Fibroblast of peridontal ligament (primary cell): ENCODE results near the gene NDUFS7.
"Not testable (repeated sequence)": the region's sequence is repeated elsewhere in the genome, so short reads cannot be mapped to it uniquely, and the experiment has no call there.

Experiments
- DNase-seq: peaks from one replicate; pipeline ENCODE4 v3.0.0-alpha.2; 2010; ENCODE audit errors: extremely low read depth

NDUFS7 gene

GRCh38 chr19:1432507-1432887 is 48.8 kb downstream of the NDUFS7 start:
- no peak for DNase-seq

- no peak for DNase-seq
Observed at GRCh38 chr19:1433119-1434039, 49.7 kb downstream of the NDUFS7 start.

GRCh38 chr19:1434040-1434366 is 50.3 kb downstream of the NDUFS7 start:
- DNase-seq: no peak

DNA sequence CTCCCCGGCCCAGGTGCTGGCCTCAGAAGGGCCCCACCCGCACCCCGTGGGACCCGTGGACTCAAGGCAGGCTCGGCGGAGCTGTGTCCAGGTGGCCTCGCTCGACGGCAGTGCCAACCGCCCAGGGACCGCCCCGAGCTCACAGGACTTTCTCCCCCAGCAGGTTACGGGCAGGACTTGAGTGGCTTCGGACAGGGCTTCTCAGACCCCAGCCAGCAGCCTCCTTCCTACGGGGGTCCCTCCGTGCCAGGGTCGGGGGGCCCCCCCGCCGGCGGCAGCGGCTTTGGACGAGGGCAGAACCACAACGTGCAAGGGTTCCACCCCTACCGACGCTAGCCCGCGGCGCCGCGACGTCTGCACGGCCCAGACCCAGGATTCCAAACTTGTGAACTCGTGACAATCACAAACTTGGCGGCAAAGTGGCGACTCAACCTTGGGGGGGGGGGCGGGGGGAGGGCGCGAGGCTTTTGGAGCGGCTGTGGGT is 50.9 kb downstream of the NDUFS7 start:
- no peak for DNase-seq

GRCh38 chr19:1435378-1435989 is 51.8 kb downstream of the NDUFS7 start:
- DNase-seq: no peak

GRCh38 chr19:1437609-1438008 is 53.9 kb downstream of the NDUFS7 start:
- no peak for DNase-seq

GRCh38 chr19:1438035-1438932 is 54.6 kb downstream of the NDUFS7 start, which contains the start of gene RPS15:
TSS of gene RPS15 (plus strand) at chr19:1438396. CDS start at chr19:1438426, 30 bp downstream.
- DNase-seq: peak; percentile 95

GRCh38 chr19:1438933-1439354 is 55.2 kb downstream of the NDUFS7 start:
- DNase-seq: no peak

- DNase-seq: not testable (repeated sequence)
Observed at GRCh38 chr19:1439525-1440417, 56.1 kb downstream of the NDUFS7 start.

DNA sequence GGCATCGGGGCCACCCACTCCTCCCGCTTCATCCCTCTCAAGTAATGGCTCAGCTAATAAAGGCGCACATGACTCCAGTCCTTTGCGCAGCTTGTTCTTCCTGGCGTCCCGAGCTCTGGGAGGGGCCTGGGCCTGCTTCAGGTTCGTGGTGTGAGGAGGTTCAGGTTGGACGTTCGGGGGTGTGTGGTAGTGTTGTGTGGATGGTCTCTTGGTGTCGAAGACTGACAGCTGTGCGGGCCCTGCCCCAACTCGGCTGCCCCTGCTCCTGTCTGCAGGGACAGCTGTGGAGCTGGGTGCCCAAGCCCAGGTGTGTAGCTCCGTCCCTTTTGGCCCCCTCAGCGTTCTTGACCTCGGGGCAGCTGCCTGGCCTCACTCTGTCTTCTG is 56.7 kb downstream of the NDUFS7 start:
- DNase-seq: no peak

DNA sequence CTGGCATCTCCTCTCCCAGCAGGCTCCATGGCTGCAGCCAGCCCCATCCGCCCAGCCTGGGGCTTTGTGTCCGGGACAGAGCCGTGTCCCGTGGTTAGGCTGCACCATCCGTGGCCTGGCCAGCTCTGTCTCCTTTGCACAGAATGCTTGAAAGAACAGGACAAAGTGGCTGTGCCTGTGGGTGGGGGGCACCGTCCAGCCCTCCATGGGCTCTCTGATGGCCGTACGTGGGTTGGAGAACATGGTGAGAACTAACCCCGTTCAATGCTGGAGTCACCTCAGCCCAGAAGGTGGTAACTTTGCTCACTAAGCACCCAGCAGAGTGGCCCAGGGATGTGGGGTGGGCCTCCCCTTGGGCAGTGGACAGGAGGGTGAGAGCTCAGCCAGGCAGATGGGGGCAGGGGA is 57.3 kb downstream of the NDUFS7 start:
- no peak for DNase-seq

- DNase-seq: no peak
Observed at GRCh38 chr19:1441677-1442438, 58.2 kb downstream of the NDUFS7 start.
